GM18907 (cell line): ENCODE measurements around the gene PGA5.

Source experiments
- ATAC-seq: cut with Tn5 transposase; IDR thresholded peaks from one replicate; pipeline ENCODE4 v1.9.1; 2021; ENCODE audit warnings: mild to moderate bottlenecking, moderate library complexity; ENCODE audit not compliant: unreplicated experiment

Gene PGA5

GRCh38 chr11:61265357-61265756, 24.4 kb downstream of the PGA5 start:
- ATAC-seq: no peak

- no peak for ATAC-seq
Measured at GRCh38 chr11:61266602-61267001, 25.6 kb downstream of the PGA5 start.

DNA sequence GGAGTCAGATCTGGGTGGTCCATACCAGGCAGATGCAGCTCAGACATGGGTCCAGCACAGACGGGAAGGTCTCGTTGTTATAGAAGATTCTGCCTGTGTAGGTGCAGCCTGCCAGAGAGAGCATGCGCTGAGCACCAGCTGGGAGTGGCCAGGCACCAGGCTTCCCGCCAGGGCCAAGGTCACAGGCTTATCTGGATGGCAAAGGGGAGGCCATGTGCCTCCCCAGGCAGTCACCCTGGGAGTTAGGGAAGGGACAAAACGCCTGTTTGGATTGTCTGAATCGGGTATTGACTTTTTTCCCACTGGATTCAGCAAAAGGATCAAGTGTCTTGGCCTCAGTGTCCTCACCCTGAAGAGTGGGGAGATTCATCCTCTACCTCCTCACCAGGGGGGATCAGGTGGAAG, 26.5 kb downstream of the PGA5 start:
- ATAC-seq: no peak

DNA sequence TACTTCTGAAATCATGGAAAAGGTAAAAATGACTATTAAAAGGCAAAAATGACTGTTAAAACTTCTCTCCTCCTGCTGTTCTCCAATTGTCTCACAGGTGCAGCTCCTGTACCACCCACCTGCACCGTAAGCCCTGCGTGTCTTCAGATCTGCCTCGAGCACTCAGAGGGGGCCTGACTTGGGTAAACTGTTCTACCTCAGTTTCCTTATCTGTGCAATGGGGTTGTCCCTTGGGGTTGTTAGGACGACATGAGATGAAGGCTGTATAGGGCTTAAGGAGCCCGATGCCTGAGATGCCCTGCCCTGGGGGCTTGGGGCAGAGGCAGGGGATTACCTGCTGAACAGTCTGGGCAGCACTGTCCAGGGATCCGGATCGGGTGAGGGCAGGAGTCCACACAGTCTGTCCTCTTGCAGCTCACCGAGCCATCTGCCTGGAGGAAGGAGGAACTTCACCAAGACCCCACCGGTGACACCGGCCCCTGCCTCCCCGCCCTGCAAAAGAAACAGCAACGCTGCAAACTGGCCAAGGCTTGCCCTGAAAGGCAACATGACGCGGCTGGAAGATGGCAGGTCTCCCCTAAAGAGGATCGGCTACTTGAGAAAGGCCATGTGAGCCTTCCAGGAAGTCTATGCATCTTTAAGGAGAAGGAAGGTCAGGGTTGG, 27.7 kb downstream of the PGA5 start:
- ATAC-seq: no peak

- ATAC-seq: no peak
Measured at GRCh38 chr11:61270354-61271076, 29.5 kb downstream of the PGA5 start.

DNA sequence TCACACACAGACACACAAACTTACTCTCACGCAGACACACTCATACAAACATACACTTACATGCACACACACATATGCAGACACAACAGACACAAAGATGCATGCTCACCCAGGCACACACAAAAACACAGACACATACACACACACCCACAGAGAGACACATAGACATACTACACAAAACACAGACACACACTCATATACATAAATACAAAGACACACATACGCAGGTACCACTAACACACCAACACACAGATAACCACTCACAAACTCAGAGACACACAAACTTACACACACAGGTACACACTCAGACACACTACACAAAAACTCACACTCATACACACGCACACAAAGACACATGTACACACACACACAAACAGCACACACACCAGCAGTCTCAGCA, 31.8 kb downstream of the PGA5 start:
- no peak for ATAC-seq

GRCh38 chr11:61273178-61274078, 32.5 kb downstream of the PGA5 start:
- no peak for ATAC-seq

DNA sequence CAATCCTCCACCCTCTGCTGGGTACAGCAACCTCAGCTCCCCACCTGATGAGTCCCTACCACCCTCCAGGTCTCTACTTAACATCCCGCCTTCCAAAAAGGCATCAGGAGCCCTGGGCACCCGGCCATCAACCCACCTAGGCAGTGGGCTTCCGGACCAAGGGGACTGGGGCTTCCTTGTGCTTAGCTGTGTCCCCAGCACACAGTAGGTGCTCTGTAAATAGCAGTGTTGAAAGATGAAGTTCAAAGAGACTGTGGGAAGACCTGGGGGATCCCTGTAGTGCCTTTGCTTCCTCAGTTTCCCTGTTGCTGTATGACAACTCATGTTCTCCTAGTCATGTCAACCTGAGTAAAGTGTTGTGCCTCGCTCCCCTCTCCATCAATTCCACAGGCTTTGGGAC, 33.1 kb downstream of the PGA5 start:
- no peak for ATAC-seq

GRCh38 chr11:61275191-61275590, 34.2 kb downstream of the PGA5 start:
- no peak for ATAC-seq

- no peak for ATAC-seq
Measured at GRCh38 chr11:61277186-61278000, 36.4 kb downstream of the PGA5 start.

- no peak for ATAC-seq
Measured at GRCh38 chr11:61278001-61278470, 37.1 kb downstream of the PGA5 start.

DNA sequence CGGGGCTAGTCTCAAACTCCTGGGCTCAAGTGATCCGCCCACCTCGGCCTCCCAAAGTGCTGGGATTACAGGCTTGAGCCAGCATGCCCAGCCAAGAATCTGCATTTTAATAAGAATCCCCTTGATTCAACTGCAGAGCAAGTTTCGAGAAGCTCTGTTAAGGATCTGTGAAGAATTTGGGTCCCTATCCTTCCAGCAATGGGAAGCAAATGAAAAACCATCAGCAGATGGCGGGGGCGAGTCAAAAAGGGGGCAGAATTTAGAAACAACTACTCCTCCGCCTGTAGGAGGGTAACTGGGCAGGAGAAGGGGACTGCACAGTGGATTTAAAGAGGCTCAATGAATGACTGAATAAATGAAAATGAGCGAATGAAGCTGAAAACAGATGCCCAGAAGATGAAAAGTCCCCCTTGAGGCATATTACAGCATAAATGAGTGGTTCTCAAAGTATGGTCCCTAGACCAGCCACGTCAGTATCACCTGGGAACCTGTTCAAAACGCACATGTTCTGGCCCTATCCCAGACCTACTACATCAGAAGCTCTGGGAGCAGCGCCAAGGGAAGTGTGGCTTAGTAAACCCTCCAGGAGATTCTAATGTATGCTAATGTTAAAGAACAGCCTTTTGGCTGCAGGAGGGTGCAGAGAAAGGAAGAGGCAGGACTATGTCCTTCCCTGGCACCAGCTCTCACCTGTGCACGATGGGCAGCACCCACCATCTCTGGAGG, 39.1 kb downstream of the PGA5 start:
- no peak for ATAC-seq

DNA sequence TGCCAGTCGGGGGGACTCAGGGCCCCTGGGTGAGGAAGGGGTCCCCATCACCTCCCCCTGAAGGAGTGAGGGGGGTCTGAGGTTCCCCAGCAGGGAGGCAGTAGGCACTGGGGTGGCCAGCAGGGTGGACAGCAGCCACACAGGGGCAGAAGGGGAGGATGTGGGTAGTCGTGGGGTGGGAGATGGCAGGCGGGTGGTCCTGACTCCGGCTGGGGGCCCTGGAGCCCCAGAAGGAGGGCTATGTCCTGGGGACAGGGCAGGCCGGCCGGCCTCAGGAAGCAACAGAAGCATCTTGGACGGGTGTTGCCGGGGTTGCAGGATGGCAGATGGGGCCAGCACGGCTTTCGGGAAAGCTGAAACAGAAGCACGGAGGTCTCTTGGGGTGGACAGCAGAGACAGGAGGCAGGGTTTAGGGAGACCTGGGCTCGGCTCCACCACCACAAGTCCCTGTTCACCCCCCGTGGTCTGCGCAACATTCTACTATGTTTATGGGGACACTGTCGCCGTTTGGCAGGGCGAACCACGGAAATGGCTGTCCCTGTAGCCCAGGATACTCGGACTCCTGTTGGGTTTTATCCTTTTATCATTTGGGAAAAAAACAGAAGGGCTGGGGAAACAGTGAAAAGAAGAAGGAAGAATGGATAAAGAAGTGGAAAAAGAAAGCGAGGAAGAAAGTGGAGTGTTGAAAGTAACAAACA, 40.1 kb downstream of the PGA5 start:
- no peak for ATAC-seq

DNA sequence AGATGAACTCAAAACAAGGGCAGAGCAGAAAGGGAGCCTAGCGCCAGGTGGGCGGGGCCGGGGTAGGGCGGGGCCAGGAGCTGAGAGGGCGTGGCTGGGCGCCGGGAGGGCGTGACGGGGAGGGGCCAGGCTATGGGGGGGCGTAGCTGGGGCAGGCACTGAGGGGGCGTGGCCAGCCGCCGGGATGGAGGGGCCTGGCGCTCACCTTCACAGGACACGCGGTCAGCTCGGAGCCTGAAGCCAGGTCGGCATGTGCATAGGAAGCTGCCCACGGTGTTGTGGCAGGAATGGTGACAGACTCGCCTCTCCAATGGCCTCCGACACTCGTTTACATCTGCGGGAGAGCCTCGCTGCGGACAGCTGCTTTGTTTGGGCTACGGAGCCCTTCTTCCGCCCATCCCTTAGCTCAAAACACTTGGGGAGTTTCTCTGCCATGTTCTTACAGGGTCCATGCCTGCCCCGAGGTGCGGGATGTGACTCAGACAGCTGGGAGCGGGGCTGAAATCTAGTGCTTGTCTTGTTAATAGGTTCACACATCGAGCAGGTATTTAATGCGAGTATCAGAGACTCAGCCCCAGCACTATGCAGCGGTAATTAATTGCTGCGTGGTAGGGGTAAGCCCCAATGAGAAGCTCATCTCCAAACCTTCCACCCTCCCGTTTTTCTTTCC, 40.7 kb downstream of the PGA5 start:
- ATAC-seq: no peak

GRCh38 chr11:61283613-61284012, 42.6 kb downstream of the PGA5 start:
- no peak for ATAC-seq

- ATAC-seq: no peak
Measured at GRCh38 chr11:61287338-61287977, 46.5 kb downstream of the PGA5 start.

DNA sequence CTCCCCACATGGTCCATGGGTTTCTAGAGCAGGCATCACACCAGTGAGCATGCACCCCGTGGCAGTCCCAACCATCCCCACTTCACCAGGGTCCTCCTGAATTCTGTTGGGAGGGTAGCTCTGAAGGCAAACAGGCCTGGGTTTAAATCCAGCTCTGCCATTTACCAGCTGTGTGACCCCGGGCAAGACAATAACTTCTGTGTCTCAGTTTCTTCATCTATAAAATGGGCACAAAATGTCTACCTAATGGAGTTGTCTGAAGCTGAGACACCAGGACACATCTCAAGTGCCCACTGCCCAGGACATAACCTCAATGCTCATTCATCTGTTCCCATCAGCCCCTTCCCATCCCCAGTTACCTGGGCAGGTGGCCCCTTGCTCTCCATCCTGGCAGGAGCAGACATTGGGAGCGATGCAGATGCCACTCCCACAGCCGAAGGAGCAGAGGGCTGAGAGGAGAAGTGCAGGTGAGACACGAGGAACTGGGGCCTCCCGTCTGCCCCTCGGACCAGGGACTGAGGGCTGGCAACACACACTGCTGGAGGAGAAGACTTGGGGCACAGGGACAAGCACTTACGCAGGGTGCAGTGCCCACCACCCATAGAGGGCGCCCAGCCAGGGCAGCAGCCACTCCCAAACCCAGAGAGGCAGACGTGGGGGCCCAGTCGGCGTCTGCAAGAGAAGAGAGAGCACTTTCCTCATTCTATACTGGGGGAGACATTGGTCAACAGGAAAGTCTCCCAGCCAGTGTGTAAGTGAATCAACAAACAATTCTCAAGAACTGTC, 50.1 kb downstream of the PGA5 start:
- no peak for ATAC-seq

DNA sequence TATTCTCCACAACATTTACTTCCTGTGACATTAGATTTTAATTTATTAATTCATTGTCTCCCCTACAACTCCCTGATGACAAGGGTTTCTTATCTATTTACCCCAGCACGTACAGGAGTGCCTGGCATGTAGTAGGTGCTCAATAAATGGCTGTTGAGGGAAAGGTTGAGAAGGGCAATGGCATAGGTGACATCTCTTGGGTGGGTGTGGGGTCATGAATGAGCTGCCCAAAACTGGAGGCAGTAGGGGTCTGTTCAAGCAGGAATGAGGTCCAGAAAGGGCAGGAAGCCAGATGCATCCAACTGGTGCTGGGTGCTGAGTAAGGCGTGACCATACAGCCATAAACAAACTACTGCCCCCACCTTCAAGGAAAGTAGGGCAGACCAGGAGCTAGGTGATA, 51.4 kb downstream of the PGA5 start:
- no peak for ATAC-seq
